ENCODE measurements around the gene C7. TPM values are rescaled to one million over a fixed set of nuclear protein-coding genes. Genes with fewer than 3 reads are reported as not detected.

The C7 gene
- total RNA-seq, 2 donors from 2014 or later, result 0.88 to 2.7 TPM

DNA sequence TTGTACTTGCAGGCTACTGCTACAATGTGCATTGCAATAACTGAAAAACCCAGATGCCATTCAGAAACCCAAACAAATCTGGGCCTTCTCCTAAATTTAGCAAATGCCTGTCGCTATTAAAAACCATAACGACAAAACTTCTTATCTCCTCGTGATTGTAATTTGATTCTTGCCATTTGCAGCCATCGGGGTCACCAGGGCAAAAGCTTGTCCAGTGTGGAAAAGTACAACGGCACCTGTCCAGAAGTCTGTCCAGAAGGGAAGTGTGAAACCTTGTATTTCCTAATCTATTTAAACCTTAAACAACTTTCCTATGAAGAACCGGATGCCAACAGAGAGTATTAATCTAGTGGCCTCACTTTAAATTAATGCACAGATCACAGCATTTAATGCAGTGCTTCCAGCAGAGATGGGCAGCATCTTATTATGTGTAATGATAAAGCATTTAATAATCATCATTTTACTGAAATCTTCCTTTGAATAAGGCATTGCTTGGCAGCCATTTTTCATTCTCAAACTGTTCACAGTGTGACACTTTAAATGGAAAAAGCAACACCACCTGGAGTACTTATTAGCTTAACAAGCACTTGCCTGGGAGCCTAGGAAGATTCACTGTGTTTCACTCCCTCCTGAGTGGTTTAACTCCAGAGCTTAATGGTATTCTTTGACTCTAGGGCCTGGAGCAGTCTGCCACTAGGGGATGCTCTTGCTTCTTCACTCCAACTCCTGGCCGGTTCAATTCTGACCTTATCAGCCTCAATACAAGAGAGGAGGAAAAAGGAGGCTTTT lies 4.9 kb upstream of the C7 start:
- Histone ChIP-seq H3K36me3 (ENCODE audit: control insufficient read depth, insufficient read depth, low read length) (no peaks in the 10 kb centered on the region), H3K27me3 (ENCODE audit: control insufficient read depth, insufficient read depth, low read length, poor library complexity, severe bottlenecking) (no peaks in the 10 kb centered on the region), H3K9ac (ENCODE audit: extremely low read depth, low read length, poor library complexity, severe bottlenecking) (no peak overlapping the region), H3K27ac (ENCODE audit: low read depth, low read length) (no peak overlapping the region), H3K4me1 (ENCODE audit: control insufficient read depth, insufficient read depth, low read length) (peaks cover 3% of the 10 kb centered on the region), H3K4me3 (ENCODE audit: low read length) (no peak overlapping the region), H3K9me3 (ENCODE audit: control insufficient read depth, low read length) (no peaks in the 10 kb centered on the region)
- peaks cover 21% of the 10 kb centered on the region for H3K4me1 Mint-ChIP-seq
- H3K4me3 Mint-ChIP-seq, result no peak overlapping the region
- DNase-seq, result peak; percentile 91
- H3K27ac Mint-ChIP-seq, result no peak overlapping the region
- TF ChIP-seq, protein P1, sequence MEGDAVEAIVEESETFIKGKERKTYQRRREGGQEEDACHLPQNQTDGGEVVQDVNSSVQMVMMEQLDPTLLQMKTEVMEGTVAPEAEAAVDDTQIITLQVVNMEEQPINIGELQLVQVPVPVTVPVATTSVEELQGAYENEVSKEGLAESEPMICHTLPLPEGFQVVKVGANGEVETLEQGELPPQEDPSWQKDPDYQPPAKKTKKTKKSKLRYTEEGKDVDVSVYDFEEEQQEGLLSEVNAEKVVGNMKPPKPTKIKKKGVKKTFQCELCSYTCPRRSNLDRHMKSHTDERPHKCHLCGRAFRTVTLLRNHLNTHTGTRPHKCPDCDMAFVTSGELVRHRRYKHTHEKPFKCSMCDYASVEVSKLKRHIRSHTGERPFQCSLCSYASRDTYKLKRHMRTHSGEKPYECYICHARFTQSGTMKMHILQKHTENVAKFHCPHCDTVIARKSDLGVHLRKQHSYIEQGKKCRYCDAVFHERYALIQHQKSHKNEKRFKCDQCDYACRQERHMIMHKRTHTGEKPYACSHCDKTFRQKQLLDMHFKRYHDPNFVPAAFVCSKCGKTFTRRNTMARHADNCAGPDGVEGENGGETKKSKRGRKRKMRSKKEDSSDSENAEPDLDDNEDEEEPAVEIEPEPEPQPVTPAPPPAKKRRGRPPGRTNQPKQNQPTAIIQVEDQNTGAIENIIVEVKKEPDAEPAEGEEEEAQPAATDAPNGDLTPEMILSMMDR (conservative IDR thresholded peaks at IDR 0.05), result peak; percentile 97
- no peaks in the 10 kb centered on the region for H3K27me3 Mint-ChIP-seq (ENCODE audit: insufficient read depth)
- WGBS, 2 experiments (ENCODE audit: insufficient coverage in 1 of 2, insufficient read length in 1 of 2), result 73 to 100% methylated on average over 2 to 7 of the region's 7 CpGs
- peaks cover 3% of the 10 kb centered on the region for H3K9me3 Mint-ChIP-seq
- no peaks in the 10 kb centered on the region for H3K36me3 Mint-ChIP-seq (ENCODE audit: low read depth)

DNA sequence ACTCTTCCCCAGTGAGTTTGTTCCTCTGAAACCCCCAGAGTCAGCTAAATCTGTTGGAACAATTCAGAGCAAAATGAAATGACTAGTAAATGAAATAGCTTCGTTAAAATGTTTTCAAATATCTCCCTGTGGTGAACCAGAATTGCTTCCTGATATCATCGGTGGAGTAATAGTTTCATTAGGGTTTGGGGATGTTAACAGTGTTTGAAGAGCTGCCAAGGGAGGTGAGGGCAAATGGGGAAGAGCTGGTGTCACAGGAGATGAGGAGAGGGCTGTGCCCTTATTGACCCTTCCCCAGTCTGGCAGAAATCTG lies 4.3 kb upstream of the C7 start:
- TF ChIP-seq, protein P1 (conservative IDR thresholded peaks at IDR 0.05), result no peak
- no peaks in the 10 kb centered on the region for H3K27me3 Mint-ChIP-seq (ENCODE audit: insufficient read depth)
- Histone ChIP-seq H3K4me3 (ENCODE audit: low read length) (no peak overlapping the region), H3K27me3 (ENCODE audit: control insufficient read depth, insufficient read depth, low read length, poor library complexity, severe bottlenecking) (no peaks in the 10 kb centered on the region), H3K36me3 (ENCODE audit: control insufficient read depth, insufficient read depth, low read length) (no peaks in the 10 kb centered on the region), H3K4me1 (ENCODE audit: control insufficient read depth, insufficient read depth, low read length) (peaks cover 3% of the 10 kb centered on the region), H3K9ac (ENCODE audit: extremely low read depth, low read length, poor library complexity, severe bottlenecking) (no peak overlapping the region), H3K9me3 (ENCODE audit: control insufficient read depth, low read length) (no peaks in the 10 kb centered on the region), H3K27ac (ENCODE audit: low read depth, low read length) (no peak overlapping the region)
- no peak overlapping the region for H3K4me3 Mint-ChIP-seq
- no peaks in the 10 kb centered on the region for H3K36me3 Mint-ChIP-seq (ENCODE audit: low read depth)
- no peaks in the 10 kb centered on the region for H3K9me3 Mint-ChIP-seq
- no peak overlapping the region for H3K27ac Mint-ChIP-seq
- no peak for DNase-seq
- WGBS, 2 experiments (ENCODE audit: insufficient coverage in 1 of 2, insufficient read length in 1 of 2), result 50 to 55% methylated on average over 2 of the region's 2 CpGs
- H3K4me1 Mint-ChIP-seq, result peaks cover 26% of the 10 kb centered on the region

DNA sequence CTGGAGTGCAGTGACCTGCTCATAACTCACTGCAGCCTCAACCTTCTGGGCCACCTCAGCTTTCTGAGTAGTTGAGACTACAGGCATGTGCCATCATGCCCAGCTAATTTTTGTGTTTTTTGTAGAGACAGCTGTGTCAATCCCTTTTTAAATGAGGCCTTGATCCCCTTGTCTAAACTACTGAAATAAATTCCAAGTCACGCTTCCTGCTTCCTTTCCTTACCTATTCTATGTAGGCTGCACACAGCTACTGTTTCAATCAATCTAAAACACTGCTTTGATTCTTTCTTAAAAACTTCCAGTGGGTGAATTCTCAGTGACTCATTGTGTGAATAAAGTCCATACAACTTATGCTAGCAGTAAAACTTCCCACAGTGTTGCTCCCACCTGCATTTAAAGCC lies 2.9 kb upstream of the C7 start:
- peaks cover 30% of the 10 kb centered on the region for H3K4me1 Mint-ChIP-seq
- TF ChIP-seq, protein P1 (conservative IDR thresholded peaks at IDR 0.05), result no peak

More for the DNA sequence above, 2.9 kb upstream of the C7 start:
- H3K36me3 Mint-ChIP-seq (ENCODE audit: low read depth), result no peaks in the 10 kb centered on the region
- Histone ChIP-seq H3K4me3 (ENCODE audit: low read length) (no peak overlapping the region), H3K36me3 (ENCODE audit: control insufficient read depth, insufficient read depth, low read length) (no peaks in the 10 kb centered on the region), H3K4me1 (ENCODE audit: control insufficient read depth, insufficient read depth, low read length) (peaks cover 3% of the 10 kb centered on the region), H3K27ac (ENCODE audit: low read depth, low read length) (no peak overlapping the region), H3K9me3 (ENCODE audit: control insufficient read depth, low read length) (no peaks in the 10 kb centered on the region), H3K27me3 (ENCODE audit: control insufficient read depth, insufficient read depth, low read length, poor library complexity, severe bottlenecking) (no peaks in the 10 kb centered on the region), H3K9ac (ENCODE audit: extremely low read depth, low read length, poor library complexity, severe bottlenecking) (no peak overlapping the region)
- no peak for DNase-seq
- no peak overlapping the region for H3K27ac Mint-ChIP-seq
- H3K9me3 Mint-ChIP-seq, result no peaks in the 10 kb centered on the region
- no peaks in the 10 kb centered on the region for H3K27me3 Mint-ChIP-seq (ENCODE audit: insufficient read depth)
- 100% methylated on average over 1 of the region's 1 CpG for WGBS, 2 experiments (ENCODE audit: insufficient coverage in 1 of 2, insufficient read length in 1 of 2)
- H3K4me3 Mint-ChIP-seq, result no peak overlapping the region
